Measurements from ENCODE around the gene CHID1.

CHID1 gene

DNA sequence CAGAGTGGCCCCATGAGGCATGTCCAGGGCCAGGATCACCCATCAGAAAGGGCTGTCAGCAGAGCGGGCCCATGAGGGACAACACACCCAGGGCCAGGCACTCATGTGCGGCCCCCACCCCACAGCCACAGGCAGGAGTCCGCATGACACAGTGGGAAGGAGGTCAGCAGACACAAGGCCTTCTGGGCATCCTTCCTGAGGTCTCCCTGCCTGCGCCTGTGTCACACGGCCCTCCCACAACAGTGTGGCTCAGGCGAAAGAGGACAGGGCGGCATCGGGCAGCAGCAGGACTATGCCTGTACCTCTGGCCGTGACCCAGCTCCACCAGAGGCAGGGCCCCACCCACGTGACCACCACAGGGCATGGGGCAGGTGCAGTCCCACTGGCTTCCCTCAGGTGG, 27.1 kb downstream of the CHID1 start:
- no peak for DNase-seq

DNA sequence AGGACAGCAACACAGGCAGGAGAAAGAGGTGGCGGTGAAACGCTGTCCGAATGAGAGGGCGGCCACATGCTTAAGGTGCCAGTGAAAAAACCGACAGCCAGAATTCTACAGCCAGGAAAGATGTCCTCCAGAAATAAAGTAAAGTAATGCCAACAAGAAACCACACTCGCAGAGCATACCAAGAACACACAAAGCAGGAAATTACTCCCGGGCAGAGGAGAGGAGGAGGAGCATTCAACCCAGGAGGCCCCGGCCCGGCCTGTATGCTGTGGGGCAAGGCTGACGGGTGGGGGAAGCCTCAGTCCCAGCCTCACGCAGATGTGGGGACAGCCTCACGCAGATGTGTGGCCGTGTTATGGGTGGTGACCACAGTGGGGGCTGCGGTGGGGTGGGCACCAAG, 28.0 kb downstream of the CHID1 start:
- no peak for DNase-seq

DNA sequence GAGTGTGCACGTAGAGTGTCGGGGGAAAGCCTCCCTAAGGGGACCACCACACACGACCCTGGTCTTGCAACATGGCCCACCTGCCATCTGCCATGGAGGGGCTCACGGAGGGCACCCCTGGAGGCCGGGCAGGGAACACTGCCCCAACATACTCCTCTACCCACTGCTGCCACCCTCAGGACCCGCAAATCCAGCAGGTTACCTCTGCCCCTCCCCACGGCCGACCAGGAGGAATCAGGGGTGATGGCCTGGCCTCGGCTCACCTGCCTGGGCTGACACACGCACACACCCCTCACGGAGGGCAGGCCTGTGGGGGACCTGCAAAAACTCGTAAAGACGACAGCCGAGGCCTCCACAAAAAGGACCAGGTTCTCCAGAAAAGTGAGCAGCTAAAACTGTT, 30.2 kb downstream of the CHID1 start:
- DNase-seq = no peak

DNA sequence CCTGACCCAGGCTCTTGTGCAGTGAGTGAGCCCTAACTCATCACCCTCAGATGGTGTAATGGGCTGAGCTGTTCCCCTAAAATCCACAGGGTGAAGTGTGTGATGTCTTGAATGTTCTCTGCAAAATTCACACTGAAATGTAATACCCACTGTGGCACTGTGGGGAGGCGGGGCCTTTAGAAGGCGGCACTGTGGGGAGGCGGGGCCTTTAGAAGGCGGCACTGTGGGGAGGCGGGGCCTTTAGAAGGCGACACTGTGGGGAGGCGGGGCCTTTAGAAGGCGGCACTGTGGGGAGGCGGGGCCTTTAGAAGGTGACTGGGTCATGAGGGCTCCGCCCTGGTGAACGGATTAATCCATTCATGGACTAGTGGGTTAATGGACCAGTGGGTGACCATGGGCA, 33.0 kb downstream of the CHID1 start:
- DNase-seq = no peak

DNA sequence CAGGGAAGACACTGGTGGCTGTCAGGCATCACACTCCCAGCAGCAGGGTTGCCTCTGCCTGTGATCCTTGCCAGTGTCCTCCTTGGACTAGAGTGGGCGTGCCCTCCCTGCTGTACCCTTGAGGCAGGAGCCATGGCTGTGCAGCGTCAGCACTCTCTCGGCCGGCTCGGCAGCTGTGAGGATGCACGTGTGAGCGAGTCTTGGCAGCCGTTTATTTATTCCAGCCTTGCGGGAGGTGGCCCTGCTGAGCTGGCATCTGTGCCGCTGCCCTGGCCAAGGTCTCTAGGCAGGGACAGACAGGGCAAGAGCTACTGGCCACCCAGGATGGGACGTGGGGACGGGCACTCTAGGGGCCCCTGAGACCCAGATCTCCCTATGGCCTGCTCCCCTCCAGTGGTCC, 34.1 kb downstream of the CHID1 start:
- DNase-seq = no peak

DNA sequence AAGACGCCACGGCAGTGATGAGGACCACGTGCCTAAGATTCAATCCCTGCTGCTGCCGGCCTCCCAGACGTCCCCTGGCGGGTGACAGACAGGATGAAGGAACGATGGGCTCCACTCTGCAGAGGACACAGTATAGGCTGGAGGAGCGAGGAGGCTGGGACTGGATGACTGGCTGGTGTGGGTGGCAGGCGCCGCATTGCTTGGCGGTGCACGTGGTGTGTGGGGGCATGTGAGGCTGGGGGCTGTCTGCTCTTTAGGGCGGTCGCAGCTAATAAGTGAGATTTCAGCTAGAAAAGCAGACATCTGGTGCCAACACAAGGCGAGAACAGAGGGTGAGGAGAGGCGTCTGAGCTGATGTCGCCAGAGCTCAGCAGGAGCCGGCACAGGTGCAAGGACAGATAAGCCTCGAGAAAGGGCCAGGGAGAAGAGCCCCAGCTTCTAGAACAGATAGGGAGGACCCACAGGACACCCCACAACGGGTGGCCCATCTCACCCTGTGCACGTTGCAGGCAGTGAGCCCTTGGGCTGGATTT, 34.8 kb downstream of the CHID1 start:
- DNase-seq = no peak

DNA sequence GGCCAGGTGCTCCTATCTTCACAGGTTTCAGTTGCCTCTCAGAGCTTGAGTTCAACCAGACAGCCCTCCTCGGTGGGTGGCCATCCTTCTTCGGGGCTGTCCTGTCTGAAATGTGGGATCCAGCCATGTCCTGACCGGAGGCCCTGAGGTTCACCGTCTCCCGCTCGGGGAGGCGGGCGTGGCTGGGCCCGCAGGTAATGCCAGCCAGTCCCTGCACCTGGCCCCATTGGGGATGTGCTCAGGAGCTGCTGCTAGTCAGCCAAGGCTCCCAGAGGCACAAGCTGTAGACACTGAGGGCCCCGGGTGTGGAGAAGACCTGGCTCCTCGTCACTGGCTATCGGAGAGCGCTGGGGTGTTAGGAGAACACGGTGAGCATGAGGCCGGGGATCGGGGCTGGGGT, 35.4 kb downstream of the CHID1 start:
- no peak for DNase-seq

DNA sequence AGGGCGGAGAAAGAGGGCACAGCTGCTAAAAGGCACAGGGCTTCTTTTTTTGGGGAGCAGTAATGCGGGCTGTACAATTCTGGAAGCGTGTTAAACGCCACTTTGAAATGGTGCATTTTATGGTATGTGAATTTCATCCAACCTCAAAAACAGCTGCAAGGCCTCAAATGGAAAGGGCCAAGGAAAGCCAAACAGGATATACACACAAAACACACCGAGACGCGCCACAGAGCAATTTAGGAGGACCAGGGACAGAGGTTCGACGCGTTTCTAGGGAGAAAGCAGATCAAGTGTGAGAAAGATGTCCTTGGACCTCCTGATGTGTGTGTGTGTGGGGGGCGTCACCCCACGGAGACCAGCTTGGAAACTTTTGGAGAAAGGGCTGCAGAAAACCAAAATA, 36.9 kb downstream of the CHID1 start:
- no peak for DNase-seq

DNA sequence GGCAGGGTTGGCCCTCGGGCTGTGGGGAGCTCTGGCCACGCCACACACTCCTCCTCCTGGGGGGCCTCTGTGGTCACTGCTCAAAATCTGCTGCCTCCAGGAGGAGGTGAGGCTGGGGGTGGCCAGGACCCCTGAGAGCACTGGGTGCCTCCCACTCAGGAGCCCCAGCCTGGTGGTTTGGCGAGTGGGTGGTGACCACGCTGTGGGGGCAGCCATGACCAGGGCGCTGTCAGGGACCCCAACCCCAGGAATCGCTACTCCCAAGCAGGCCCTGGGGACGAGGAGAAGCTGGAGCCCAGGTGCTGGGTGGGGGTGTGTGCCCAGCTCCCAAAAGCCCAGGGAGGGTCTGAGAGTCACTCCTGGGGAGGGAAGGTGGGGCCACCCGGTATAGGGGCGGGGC, 37.8 kb downstream of the CHID1 start:
- no peak for DNase-seq

DNA sequence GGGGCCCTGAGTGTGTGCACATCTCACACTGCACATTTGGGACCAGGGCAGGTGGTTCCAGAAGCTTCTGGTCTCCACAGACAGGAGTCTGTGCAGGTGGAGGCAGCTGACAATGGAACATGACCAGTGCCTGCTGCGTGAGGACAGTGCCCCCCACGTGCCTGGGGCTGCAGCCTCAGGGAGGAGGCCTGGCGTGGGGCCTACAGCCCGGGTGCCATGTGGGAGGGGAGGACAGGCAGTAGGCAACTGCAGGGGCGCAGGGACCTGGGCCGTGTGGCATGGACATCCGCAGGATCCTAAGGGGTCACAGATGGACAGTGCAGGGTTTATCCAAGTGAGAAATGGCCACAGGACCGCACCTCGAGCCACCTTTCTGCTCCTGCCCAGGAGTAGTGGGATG, 39.1 kb downstream of the CHID1 start:
- DNase-seq = no peak

DNA sequence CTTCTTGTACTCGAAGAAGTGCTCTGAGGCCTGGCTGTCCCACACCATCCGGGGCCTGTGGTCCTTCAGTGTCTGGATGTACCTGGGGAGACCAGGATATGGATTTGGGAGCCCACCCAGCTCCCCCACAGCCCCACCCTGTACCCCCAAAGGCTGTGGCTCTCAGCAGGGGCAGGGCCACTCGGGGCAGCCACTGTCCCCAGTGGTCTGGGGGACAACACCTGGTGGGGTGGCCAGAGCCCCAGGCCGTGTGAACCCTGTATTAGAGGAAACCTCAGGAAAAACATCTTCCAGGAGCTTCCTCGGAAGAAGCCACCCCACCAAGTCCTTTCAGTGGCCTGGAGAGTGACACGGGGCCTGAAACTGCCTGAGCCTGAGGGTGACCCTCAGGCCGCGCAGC, 40.2 kb downstream of the CHID1 start:
- DNase-seq = no peak

DNA sequence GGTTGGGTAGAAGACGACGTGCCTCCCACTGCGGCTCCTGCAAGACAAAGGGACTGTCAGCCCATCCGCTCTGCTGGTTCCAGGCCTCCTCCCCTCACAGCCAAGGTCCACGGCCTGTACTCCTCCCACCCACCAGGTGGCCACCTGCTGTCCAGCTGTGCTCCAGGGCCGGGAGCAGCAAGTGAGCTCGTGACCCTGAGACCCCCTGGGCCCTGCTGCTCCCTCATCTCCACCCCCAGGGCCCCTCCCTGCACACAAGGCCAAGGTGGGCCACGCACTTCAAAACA, 40.5 kb downstream of the CHID1 start:
- DNase-seq = no peak

DNA sequence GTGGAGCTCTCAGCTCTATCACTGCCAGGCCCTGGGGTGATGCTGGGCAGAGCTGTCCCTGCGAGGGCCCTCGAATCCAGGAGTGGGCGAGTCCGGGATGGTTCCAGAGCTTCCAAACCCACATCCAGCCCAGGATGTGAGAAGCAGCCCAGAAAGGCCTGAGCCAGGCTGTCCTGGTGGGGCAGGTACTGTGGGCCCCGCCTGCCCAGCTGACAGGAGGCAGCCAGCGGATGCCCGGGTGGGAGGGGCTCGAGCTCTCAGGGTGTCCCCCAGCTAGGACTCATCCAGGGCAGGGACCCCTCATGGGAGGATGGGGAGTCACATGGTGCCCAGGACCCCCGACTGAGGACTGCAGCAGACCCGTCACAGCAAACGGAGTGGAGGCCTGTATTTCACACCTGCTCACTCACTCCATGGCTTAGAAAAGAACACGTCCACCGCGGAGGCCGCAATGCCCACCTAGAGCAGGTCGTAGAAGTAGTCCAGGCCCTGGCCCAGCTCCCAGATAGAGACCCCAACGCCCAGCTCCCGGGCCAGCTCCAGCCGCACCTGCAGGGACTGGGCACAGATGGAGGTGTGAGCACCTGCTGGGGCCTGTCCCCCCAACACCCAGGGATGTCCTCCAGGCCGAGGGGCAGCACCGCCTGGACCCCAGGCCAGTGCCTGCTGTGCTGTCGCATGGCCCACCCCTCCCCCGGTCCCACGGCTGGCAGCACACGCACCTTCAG, 41.0 kb downstream of the CHID1 start:
- no peak for DNase-seq

DNA sequence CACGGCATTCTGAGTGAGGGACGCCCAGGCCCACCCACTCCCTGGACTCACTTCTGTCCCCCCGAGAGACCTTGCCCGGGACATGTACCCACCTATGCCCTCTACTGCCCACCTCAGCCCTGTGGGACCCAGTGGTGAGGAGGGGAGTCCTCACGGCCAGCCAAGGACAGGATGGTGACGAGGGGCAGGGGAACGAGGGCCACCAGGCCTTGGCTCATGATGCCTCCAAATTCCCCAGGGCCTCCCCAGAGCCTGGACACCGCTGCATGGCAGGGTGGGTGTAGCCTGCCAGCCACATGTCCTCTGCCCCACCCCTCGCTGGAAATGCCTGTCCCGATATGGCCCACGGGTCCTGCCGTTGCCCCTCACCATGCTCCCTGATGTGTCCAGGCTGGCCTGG, 41.8 kb downstream of the CHID1 start:
- no peak for DNase-seq

DNA sequence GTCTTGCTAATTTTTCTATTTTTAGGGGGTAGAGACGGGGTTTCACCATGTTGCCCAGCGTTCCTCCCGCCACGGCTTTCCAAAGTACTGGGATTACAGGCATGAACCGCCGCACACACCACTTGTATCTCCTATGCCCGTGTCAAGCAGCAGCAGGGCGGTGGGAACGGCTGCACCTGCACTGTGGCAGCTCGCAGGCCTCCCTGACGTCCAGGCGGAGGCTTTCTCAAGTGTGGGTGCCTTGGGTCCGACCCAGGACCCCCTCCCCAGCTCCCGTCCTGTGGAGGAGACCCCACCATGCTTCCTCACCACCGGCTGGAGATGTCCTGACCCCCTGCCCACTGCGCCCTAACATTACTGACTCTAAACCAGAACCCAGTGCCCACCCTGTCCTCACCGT, 42.2 kb downstream of the CHID1 start:
- DNase-seq = no peak

DNA sequence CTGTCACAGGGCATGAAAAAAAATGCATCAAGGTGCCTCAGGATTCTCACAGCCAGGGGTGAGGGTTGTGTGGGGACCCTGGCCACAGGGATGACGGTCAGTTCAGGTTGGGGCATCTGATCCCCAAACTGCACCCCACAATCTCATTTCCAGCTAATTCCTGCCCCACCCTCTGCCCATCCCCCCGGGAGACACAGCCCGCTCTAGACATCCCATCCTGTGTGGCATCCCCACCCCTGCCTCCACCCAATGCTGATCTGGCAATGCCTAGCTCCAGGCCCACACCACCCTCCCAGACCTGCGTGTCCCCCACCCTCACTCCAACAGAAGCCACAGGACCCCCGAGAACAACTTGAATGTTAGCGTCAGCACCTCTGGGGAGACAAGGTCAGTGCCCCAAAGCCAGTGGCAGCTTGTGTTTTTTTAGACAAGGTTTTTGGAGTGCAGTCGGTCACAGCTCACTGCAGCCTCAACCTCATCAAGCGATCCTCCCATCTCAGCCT, 42.7 kb downstream of the CHID1 start:
- no peak for DNase-seq

DNA sequence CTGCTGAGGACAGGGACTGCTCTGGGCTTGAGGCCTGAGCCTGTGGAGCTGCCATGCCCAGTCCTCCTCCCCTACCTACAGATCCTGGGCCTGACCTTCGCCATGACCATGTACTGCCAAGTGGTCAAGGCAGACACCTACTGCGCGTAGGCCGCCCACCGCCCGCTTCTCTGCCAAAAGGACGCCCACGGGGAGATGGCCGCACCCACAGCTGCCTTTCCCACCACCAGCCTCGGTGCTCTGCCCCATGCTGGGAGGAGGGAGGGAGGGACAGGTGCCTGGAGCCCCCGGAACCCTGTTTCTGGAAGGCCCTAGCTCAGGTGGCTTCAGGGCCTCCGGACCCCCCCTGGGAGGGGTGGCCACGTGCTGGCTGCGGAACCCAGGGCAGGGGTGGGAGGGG, 44.1 kb downstream of the CHID1 start:
- no peak for DNase-seq

DNA sequence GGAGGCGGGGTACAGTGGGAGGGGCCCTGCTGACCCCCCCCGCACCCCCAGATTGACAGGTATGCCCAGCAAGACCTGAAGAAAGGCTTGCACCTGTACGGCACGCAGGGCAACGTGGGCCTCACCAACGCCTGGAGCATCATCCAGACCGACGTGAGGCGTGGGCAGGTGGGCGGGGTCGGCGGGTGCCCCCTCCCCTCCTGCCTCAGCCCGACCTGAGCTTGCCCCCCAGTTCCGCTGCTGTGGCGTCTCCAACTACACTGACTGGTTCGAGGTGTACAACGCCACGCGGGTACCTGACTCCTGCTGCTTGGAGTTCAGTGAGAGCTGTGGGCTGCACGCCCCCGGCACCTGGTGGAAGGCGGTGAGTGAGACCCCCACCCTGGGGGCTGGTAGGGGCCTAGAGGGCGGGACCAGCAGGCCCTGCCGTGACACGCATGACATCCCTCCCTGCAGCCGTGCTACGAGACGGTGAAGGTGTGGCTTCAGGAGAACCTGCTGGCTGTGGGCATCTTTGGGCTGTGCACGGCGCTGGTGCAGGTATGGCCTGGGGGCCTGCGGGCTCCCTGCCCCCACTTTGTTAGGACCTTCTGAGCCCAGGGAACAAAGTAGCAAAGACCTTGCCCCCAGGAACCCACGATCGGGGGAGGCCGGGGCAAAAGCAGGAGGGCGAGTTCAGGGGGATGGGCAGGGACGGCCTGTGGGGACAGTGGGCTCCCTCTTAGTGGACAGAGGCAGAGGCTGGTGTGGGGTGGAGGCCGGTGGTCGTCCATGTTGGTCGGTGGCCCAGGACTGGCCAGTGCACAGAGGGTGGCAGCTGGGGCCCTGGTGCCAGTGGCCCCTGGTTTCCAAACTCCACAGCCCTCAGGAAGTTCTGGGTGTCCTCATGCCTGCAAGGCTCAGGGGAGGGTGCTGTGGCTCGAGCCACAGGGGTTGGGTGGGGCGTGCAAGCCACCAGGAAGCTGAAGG, 44.9 kb downstream of the CHID1 start:
- no peak for DNase-seq

DNA sequence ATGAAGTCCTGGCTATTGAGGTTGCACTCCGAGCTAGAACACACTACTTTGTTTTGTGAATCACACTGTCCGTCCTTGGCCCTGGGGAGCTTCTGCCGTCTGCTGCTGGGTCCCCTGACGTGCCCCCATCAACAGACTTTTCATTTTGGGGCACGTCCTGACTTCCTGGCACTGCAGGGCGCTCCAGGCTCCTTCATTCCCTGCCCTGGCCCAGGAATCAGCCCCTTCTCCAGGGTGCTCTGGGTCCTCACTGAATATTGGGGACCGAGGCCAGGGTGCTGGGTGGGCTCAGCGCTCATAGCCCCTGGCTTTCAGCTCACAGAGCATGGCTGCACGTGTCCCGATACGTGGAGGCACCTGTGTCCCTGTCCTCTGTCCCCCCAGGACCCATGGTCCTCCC, 45.7 kb downstream of the CHID1 start:
- no peak for DNase-seq

DNA sequence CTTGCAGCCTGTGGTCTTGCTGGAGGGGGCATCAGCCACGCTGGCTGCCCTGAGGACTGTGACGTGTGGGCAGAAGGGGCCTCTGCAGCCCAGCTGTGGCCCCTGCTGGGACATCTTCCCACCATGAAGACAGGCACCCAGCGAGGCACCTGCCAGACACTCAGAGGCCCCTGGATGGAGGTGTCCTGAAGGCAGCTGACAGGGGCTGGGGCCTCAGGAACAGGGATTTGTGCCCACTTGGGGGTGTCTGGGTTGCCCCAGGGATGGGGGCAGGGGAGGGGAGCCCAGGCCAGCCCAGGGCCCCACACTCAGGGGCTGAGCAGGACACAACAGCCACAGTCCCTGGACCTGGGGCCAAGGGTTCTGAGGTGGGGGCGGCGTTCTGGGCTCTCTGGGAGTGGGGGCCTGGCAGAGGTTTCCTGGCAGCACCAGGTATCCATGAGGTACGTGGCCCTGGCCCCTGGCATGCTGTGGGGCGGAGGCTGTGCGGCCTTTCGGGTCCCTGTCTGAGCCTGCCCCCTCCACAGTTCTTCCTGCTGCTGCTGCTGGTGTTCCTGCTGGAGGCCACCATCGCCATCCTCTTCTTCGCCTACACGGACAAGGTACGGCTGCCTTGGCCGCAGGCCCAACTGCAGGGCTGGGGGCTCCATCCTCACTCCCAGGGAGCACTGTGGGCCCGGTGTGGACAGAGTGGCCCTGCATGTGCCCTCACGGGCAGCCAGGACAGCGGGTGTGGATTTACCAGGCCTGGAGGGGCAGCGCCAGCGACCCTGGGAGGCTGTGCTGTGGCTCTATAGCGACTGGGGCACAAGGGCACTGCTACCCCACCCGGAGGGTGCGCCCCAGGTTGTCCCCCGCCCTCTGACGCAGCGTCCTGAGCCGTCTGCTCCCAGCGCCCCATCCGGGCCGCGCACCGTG, 46.4 kb downstream of the CHID1 start:
- no peak for DNase-seq

DNA sequence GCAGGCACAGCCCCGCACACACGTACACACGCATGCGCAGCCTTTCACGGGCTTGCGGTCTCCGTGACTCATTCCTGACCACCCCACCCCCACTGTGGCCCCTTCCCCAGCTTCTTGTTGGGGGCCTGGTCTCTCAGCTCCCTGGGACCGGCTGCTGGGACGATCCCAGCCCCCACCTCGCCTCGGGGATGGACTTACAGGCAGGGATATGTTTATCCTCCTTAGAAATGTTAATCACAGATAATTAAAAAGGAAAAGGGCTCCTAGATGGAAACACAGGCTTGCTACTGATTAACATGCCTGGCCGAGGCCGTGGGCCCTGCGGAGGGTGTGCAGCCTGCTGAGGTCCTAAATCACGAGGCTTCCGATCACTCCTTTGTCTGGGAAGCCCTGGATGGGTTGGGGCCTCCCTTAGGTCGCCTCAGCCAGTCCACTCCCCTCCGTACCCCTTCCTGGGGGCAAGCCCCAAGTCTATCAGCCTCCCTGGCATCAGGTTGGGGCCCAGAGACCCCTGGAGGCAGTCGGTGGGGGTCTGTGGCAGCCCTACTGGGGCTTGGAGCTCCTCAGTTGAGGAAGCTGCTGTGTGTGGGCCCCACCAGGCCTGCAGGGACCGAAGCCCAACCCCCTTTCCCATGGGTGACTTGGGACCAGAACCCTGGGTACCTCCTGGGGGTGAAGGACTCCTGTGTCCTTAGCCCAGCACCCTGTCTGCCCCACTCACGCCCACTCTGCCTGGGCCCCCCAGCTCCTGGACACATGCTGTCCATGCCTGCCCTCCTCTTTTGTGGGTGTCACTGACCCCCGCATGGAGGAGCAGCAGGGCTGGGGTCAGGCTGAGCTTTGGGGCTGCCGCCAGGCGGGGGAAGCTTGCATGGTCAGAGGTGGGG, 47.3 kb downstream of the CHID1 start:
- DNase-seq = no peak

DNA sequence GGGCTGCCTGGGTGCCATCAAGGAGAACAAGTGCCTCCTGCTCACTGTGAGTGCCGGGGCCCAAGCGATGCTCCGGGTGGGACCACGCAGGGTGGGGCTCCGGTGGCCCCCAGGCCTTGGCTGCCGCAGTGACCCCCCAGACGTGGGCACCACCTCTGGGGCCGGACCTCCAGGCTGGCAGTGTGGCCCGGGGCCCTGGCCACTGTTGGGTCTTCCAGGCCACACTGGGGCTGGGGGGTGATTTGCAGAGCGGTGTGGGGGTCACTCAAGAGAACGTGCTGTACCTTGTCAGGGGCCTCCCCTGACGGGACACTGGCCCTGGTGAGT, 48.0 kb downstream of the CHID1 start:
- DNase-seq = no peak

All from OCI-M1 (cell line).